GM23338 (cell line): ENCODE measurements around the gene ANO6. TPM values are rescaled to one million over a fixed set of nuclear protein-coding genes. Genes with fewer than 3 reads are reported as not detected.

Experiments used
- ATAC-seq: fragments of 200-7000 bp; cut with Tn5 transposase; 3 replicates; pipeline ENCODE4 v1.9.1; 2020
- DNase-seq: peaks from one replicate; pipeline ENCODE4 v3.0.0-alpha.2; 2015; ENCODE audit warnings: low spot score
- H2AFZ ChIP-seq: fragments of 200-600 bp; sonication (generic); 2 replicates; pipeline ENCODE4 v1.8.0; 2016; ENCODE audit warnings: antibody characterized with exemption, mild to moderate bottlenecking, moderate library complexity
- H3F3A ChIP-seq: fragments of 200-600 bp; sonication (generic); replicated peaks from 2 replicates; pipeline ENCODE4 v1.8.0; 2017; ENCODE audit warnings: antibody characterized with exemption, mixed run types, low read depth
- H3K27ac ChIP-seq: fragments of 200-600 bp; sonication (generic); 2 replicates; pipeline ENCODE4 v1.6.1; 2016; ENCODE audit warnings: low read depth
- H3K27me3 ChIP-seq: fragments of 200-600 bp; sonication (generic); 2 replicates; pipeline ENCODE4 v1.8.0; 2016; ENCODE audit warnings: mild to moderate bottlenecking, mixed run types, moderate library complexity; ENCODE audit not compliant: insufficient read depth
- H3K36me3 ChIP-seq: fragments of 200-600 bp; sonication (generic); 2 replicates; pipeline ENCODE4 v1.8.0; 2016; ENCODE audit warnings: mild to moderate bottlenecking; ENCODE audit not compliant: insufficient read depth
- H3K4me1 ChIP-seq: fragments of 200-600 bp; sonication (generic); 2 replicates; pipeline ENCODE4 v1.8.0; 2016; ENCODE audit warnings: mild to moderate bottlenecking, moderate library complexity; ENCODE audit not compliant: insufficient read depth
- H3K4me2 ChIP-seq: fragments of 200-600 bp; sonication (generic); 2 replicates; pipeline ENCODE4 v1.7.1; 2017; ENCODE audit warnings: mixed run types
- H3K4me3 ChIP-seq: fragments of 200-600 bp; sonication (generic); 2 replicates; pipeline ENCODE4 v1.6.1; 2016; ENCODE audit warnings: mixed run types
- H3K79me2 ChIP-seq: fragments of 200-600 bp; sonication (generic); replicated peaks from 2 replicates; pipeline ENCODE4 v1.8.0; 2017; ENCODE audit warnings: mild to moderate bottlenecking; ENCODE audit not compliant: insufficient read depth
- H3K9me2 ChIP-seq: fragments of 200-600 bp; sonication (generic); 2 replicates; pipeline ENCODE4 v1.8.0; 2017; ENCODE audit not compliant: insufficient read depth
- H4K20me1 ChIP-seq: fragments of 200-600 bp; sonication (generic); replicated peaks from 2 replicates; pipeline ENCODE4 v1.8.0; 2017; ENCODE audit warnings: mild to moderate bottlenecking; ENCODE audit not compliant: insufficient read depth
- H3K27ac Mint-ChIP-seq: 2 replicates; pipeline ENCODE4 v1.8.0; 2020; ENCODE audit warnings: inconsistent platforms, mild to moderate bottlenecking, moderate library complexity, mixed read lengths
- H3K27me3 Mint-ChIP-seq: 3 replicates; pipeline ENCODE4 v1.8.0; 2022; ENCODE audit warnings: low read depth, mild to moderate bottlenecking, moderate library complexity, mixed read lengths, inconsistent platforms; ENCODE audit not compliant: insufficient read depth, poor library complexity
- H3K36me3 Mint-ChIP-seq: 3 replicates; pipeline ENCODE4 v1.8.0; 2021; ENCODE audit warnings: low read depth, mild to moderate bottlenecking, inconsistent platforms, moderate library complexity, mixed read lengths
- H3K4me1 Mint-ChIP-seq: 3 replicates; pipeline ENCODE4 v1.8.0; 2020; ENCODE audit warnings: mild to moderate bottlenecking, inconsistent platforms, mixed read lengths
- H3K4me3 Mint-ChIP-seq: 3 replicates; pipeline ENCODE4 v1.8.0; 2021; ENCODE audit warnings: moderate library complexity, mild to moderate bottlenecking, inconsistent platforms, mixed read lengths
- H3K9me3 Mint-ChIP-seq: 3 replicates; pipeline ENCODE4 v1.8.0; 2020; ENCODE audit warnings: moderate library complexity, mild to moderate bottlenecking, inconsistent platforms, mixed read lengths
- CREB1 ChIP-seq: fragments of 250-450 bp; sonication (Bioruptor Pico); IDR thresholded peaks from 2 replicates; pipeline ENCODE4 v1.5.0; 2020; ENCODE audit warnings: low read depth, mild to moderate bottlenecking, moderate library complexity
- JUNB ChIP-seq: IDR thresholded peaks from one replicate; pipeline ENCODE4 v1.6.1; 2016; ENCODE audit warnings: antibody characterized with exemption; ENCODE audit not compliant: unreplicated experiment
- NANOG ChIP-seq: IDR thresholded peaks from 2 replicates; pipeline ENCODE4 v1.6.1; 2016; ENCODE audit warnings: antibody characterized with exemption, borderline replicate concordance
- STAT1 ChIP-seq: IDR thresholded peaks from one replicate; pipeline ENCODE4 v1.6.1; 2016; ENCODE audit warnings: antibody characterized with exemption; ENCODE audit not compliant: unreplicated experiment
- ZNF114 ChIP-seq: fragments of 250-450 bp; sonication (Bioruptor Pico); IDR thresholded peaks from 2 replicates; pipeline ENCODE4 v1.5.0; 2020; ENCODE audit warnings: mild to moderate bottlenecking, moderate library complexity
- ZNF331 ChIP-seq: fragments of 250-450 bp; sonication (Bioruptor Pico); IDR thresholded peaks from 2 replicates; pipeline ENCODE4 v1.5.0; 2020; ENCODE audit warnings: low read depth, mild to moderate bottlenecking, moderate library complexity
- ZNF462 ChIP-seq: fragments of 250-450 bp; sonication (Bioruptor Pico); IDR thresholded peaks from 2 replicates; pipeline ENCODE4 v1.5.0; 2020; ENCODE audit warnings: mild to moderate bottlenecking, moderate library complexity
- polyA plus RNA-seq: library from polyadenylated mRNA; unstranded; fragments of >200 nt; fragmentation: Nextera tagmentation; extraction: Ambion mirVana; gene quantifications from 2 replicates; pipeline ENCODE4 v1.2.1, GENCODE V29; 2016
- total RNA-seq: library from RNA; depleted of rRNA; stranded (reverse); fragments of >200 nt; shearing (Covaris generic); gene quantifications from 2 replicates; pipeline ENCODE4 v1.2.3, GENCODE V29; 2014
- TF ChIP-seq, protein P1 (sequence below): IDR thresholded peaks from one replicate; pipeline ENCODE4 v1.6.1; 2018; ENCODE audit warnings: antibody characterized with exemption; ENCODE audit not compliant: unreplicated experiment
- TF ChIP-seq, protein P2 (sequence below): IDR thresholded peaks from 2 replicates; pipeline ENCODE4 v1.6.1; 2016; ENCODE audit warnings: antibody characterized with exemption
- TF ChIP-seq, protein P3 (sequence below), 2 experiments: fragments of 200-600 bp in 1 of 2; sonication (generic) in 1 of 2; conservative IDR thresholded peaks; 2 replicates each; pipeline versions ENCODE4 v1.5.1 to v1.6.1; 2016 to 2017; ENCODE audit warnings: antibody characterized with exemption in 2 of 2, low read depth in 2 of 2, mild to moderate bottlenecking in 2 of 2, moderate library complexity in 1 of 2

Gene ANO6
- total and polyA plus RNA-seq, 2 experiments from 2014 or later, result 21.1 to 48.9 TPM

GRCh38 chr12:45426294-45426693 lies 210.4 kb downstream of the ANO6 start:
- no peak overlapping the region for H3K4me3 Mint-ChIP-seq
- H3K27me3 ChIP-seq, result no peaks in the 10 kb centered on the region
- no peak for TF ChIP-seq ZNF331
- H3K4me3 ChIP-seq, result no peak overlapping the region
- H4K20me1 ChIP-seq, result no peaks in the 10 kb centered on the region
- H3K9me2 ChIP-seq, result no peaks in the 10 kb centered on the region
- no peak overlapping the region for H3K4me2 ChIP-seq
- H3K27ac Mint-ChIP-seq, result no peak overlapping the region; the same call in 1 of the 2 replicates
- H3K36me3 Mint-ChIP-seq, result peaks cover 64% of the 10 kb centered on the region
- no peak overlapping the region for H2AFZ ChIP-seq
- ATAC-seq (no peak), DNase-seq (no peak)
- no peaks in the 10 kb centered on the region for H3K27me3 Mint-ChIP-seq
- no peaks in the 10 kb centered on the region for H3K9me3 Mint-ChIP-seq
- no peaks in the 10 kb centered on the region; the same call in 1 of the 2 replicates for H3K36me3 ChIP-seq
- H3K79me2 ChIP-seq, result no peaks in the 10 kb centered on the region
- peaks cover 21% of the 10 kb centered on the region for H3K4me1 ChIP-seq
- no peaks in the 10 kb centered on the region for H3F3A ChIP-seq
- peaks cover 22% of the 10 kb centered on the region for H3K4me1 Mint-ChIP-seq
- no peak overlapping the region for H3K27ac ChIP-seq

GRCh38 chr12:45427042-45427441 lies 211.1 kb downstream of the ANO6 start:
- peaks cover 21% of the 10 kb centered on the region for H3K4me1 ChIP-seq
- H3K79me2 ChIP-seq, result no peaks in the 10 kb centered on the region
- no peak overlapping the region for H3K4me3 ChIP-seq
- Mint-ChIP-seq H3K27me3 (no peaks in the 10 kb centered on the region), H3K4me3 (no peak overlapping the region), H3K4me1 (peaks cover 22% of the 10 kb centered on the region), H3K27ac (no peak overlapping the region), H3K36me3 (peaks cover 60% of the 10 kb centered on the region), H3K9me3 (no peaks in the 10 kb centered on the region)
- no peak overlapping the region for H3K4me2 ChIP-seq
- no peak overlapping the region for H3K27ac ChIP-seq
- no peaks in the 10 kb centered on the region for H3K27me3 ChIP-seq
- H4K20me1 ChIP-seq, result no peaks in the 10 kb centered on the region
- DNase-seq (no peak), ATAC-seq (no peak)
- H3F3A ChIP-seq, result no peaks in the 10 kb centered on the region
- H2AFZ ChIP-seq, result no peak overlapping the region
- no peaks in the 10 kb centered on the region; the same call in 1 of the 2 replicates for H3K36me3 ChIP-seq
- H3K9me2 ChIP-seq, result no peaks in the 10 kb centered on the region
- TF ChIP-seq, protein P1, sequence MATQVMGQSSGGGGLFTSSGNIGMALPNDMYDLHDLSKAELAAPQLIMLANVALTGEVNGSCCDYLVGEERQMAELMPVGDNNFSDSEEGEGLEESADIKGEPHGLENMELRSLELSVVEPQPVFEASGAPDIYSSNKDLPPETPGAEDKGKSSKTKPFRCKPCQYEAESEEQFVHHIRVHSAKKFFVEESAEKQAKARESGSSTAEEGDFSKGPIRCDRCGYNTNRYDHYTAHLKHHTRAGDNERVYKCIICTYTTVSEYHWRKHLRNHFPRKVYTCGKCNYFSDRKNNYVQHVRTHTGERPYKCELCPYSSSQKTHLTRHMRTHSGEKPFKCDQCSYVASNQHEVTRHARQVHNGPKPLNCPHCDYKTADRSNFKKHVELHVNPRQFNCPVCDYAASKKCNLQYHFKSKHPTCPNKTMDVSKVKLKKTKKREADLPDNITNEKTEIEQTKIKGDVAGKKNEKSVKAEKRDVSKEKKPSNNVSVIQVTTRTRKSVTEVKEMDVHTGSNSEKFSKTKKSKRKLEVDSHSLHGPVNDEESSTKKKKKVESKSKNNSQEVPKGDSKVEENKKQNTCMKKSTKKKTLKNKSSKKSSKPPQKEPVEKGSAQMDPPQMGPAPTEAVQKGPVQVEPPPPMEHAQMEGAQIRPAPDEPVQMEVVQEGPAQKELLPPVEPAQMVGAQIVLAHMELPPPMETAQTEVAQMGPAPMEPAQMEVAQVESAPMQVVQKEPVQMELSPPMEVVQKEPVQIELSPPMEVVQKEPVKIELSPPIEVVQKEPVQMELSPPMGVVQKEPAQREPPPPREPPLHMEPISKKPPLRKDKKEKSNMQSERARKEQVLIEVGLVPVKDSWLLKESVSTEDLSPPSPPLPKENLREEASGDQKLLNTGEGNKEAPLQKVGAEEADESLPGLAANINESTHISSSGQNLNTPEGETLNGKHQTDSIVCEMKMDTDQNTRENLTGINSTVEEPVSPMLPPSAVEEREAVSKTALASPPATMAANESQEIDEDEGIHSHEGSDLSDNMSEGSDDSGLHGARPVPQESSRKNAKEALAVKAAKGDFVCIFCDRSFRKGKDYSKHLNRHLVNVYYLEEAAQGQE, result no peak
- TF ChIP-seq, protein P2, sequence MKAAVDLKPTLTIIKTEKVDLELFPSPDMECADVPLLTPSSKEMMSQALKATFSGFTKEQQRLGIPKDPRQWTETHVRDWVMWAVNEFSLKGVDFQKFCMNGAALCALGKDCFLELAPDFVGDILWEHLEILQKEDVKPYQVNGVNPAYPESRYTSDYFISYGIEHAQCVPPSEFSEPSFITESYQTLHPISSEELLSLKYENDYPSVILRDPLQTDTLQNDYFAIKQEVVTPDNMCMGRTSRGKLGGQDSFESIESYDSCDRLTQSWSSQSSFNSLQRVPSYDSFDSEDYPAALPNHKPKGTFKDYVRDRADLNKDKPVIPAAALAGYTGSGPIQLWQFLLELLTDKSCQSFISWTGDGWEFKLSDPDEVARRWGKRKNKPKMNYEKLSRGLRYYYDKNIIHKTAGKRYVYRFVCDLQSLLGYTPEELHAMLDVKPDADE, result no peak
- no peak for TF ChIP-seq CREB1 (CRISPR knock-in tag)
- TF ChIP-seq STAT1, result no peak
- TF ChIP-seq, protein P3, sequence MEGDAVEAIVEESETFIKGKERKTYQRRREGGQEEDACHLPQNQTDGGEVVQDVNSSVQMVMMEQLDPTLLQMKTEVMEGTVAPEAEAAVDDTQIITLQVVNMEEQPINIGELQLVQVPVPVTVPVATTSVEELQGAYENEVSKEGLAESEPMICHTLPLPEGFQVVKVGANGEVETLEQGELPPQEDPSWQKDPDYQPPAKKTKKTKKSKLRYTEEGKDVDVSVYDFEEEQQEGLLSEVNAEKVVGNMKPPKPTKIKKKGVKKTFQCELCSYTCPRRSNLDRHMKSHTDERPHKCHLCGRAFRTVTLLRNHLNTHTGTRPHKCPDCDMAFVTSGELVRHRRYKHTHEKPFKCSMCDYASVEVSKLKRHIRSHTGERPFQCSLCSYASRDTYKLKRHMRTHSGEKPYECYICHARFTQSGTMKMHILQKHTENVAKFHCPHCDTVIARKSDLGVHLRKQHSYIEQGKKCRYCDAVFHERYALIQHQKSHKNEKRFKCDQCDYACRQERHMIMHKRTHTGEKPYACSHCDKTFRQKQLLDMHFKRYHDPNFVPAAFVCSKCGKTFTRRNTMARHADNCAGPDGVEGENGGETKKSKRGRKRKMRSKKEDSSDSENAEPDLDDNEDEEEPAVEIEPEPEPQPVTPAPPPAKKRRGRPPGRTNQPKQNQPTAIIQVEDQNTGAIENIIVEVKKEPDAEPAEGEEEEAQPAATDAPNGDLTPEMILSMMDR (conservative IDR thresholded peaks at IDR 0.05; ENCODE audit: low read depth in 2 of 2), result no peak
- TF ChIP-seq ZNF331, result no peak
- no peak for TF ChIP-seq JUNB
- no peak for TF ChIP-seq NANOG
- TF ChIP-seq ZNF462, result no peak
- TF ChIP-seq ZNF114 (CRISPR knock-in tag), result no peak
